GM19193 (cell line): ENCODE measurements around the gene ZNF785.

Source experiments
- POLR2A ChIP-seq: IDR thresholded peaks from 4 replicates; pipeline ENCODE4 v1.6.1; 2011; ENCODE audit not compliant: insufficient read depth, insufficient read length; ENCODE audit errors: extremely low read depth

Gene ZNF785

DNA sequence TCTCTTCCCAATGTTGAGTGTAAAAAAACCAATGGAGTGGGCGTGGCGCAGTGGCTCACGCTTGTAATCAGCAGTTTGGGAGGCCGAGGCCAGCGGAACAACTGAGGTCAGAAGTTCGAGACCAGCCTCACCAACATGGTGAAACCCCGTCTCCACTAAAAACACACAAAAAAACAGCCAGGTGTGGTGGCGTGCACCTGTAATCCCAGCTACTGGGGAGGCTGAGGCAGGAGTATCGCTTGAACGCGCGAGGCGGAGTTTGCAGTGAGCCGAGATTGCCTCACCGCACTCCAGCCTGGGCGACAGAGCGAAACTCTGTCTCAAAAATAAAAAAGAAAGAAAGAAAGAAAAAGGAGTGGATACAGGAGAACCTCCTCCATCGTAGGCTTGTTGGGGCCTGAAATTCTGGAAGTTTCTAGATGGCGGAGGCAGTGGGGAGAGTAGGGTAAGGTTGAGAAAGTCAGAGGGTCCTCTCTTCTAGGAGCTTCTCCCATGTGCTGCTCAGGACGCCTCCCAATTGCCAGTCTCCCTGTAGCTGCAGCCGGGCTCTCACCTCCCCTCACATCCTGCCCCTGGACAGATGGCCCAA is 26.6 kb downstream of the ZNF785 start:
- no peak for TF ChIP-seq POLR2A

DNA sequence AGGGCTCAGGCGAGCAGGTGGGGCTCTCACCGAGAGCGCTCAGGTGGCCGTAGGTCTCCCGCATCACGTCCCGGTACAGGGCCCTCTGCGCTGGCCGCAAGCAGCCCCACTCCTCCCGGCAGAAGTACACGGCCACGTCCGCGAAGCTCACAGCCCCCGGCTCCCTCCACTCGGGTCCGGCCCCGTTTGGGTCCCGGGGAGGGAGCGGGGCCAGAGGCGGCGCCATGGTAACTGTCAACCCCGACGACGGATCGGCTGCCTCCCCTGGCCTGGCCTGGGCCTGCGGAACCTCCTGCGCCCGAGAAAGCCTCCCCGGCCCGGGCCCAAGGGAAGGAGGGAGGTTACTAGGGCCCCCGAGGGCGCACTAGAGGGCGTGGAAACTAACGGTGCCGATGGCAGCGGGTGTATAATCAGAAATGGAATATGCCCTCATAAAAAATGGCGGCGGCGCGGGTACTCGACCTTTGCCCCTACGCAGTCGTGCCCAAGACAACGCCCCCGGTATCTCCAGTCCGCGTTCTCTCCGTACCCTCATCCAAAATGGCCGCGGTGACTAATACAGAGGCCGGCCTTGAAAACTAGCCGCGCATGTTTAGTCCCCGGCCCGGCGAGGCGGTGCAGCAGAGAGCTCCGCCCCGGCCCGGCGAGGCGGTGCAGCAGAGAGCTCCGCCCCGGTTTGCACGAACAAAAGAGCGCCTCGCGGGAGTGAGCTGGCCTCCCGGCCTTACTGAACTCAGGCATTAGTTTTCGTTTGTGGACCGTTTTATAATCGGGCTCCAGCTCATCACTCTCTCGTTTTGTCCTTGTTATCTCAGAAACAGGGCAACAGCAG is 27.3 kb downstream of the ZNF785 start, which contains the start of gene ZNF764:
TSS of gene ZNF764 (minus strand) at position 418 of the 832 bp plus-strand sequence. CDS start at position 226, 192 bp downstream.
- peak; percentile 61 for TF ChIP-seq POLR2A

DNA sequence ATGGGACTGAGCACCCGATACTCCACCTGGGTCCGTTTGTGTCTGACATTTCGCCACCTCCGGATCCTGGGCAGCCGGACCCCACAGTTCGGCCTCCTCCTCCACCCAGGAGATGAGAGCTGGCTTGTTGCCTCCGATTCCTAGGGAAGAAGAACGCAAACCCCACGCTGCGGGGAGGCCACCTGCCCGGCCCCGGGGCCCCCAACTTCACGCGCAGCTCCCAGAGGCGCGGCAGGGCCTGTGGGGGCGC is 27.9 kb downstream of the ZNF785 start:
- no peak for TF ChIP-seq POLR2A

- no peak for TF ChIP-seq POLR2A
Measured at GRCh38 chr16:30556125-30556473, 29.4 kb downstream of the ZNF785 start.

- no peak for TF ChIP-seq POLR2A
Measured at GRCh38 chr16:30555315-30556124, 30.0 kb downstream of the ZNF785 start.

DNA sequence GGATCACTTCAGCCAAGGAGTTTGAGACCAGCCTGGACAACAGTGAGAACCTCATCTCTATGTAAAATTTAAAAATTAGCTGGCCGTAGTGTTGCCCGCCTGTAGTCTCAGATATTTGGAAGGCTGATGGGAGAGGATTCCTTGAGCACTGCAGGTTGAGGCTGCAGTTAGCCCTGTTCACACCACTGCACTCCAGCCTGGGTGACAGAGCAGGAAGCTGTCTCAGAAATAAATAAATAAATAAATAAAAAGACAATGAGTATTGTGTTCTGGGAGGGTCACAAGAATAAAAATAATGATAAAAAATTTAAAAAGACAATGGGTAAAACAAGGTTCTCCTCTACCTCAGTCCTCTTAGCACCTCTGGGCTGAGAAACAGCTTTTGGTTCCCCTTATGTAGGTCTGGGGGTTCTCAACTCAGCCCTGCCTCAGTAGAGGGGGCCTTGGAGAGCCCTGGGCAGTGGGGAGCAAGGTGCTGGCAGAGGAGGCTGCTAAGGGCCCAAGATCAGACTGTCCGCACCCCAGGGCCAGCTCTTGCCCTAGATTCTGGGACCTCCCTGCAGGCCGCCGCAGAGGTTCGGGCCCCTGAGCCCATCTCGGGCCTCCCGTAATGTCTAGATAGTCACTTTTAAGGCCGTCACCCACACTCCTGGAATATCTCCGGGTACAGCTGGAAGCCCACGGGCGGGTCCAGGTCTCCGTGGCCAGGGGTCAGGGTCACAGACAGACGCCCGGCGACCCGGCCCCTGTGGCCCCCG is 30.8 kb downstream of the ZNF785 start:
- TF ChIP-seq POLR2A, result no peak

DNA sequence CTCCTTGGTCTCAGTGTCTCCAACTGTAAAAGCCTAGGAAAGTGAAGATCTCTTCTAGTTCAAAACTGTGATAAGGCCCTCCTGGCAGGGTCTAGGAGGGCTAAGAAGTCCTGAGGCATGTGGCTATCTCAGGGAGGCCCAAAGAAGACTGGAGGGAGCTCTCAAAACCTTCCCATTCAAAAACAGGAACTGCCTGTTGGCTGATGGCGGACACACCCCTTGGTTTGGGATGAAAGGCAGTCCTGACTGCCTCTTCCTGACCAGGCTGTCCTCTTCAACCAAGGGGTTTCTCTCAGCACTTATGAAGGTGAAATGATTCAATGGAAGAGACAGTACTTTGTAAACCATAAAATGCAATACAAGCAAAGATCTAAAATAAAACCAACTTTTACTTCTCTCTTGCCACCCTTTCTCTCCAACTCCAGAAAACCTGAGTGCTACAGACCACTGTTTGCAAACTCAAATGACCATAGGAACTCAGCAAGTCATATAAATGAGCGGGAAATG is 32.1 kb downstream of the ZNF785 start:
- no peak for TF ChIP-seq POLR2A

GRCh38 chr16:30552956-30553355 is 32.5 kb downstream of the ZNF785 start:
- TF ChIP-seq POLR2A, result no peak

- TF ChIP-seq POLR2A, result no peak
Measured at GRCh38 chr16:30551781-30552180, 33.7 kb downstream of the ZNF785 start.

- TF ChIP-seq POLR2A, result no peak
Measured at GRCh38 chr16:30548416-30549253, 36.9 kb downstream of the ZNF785 start.

GRCh38 chr16:30546115-30546514 is 39.4 kb downstream of the ZNF785 start:
- TF ChIP-seq POLR2A, result no peak

- TF ChIP-seq POLR2A, result no peak
Measured at GRCh38 chr16:30543067-30543466, 42.4 kb downstream of the ZNF785 start.

DNA sequence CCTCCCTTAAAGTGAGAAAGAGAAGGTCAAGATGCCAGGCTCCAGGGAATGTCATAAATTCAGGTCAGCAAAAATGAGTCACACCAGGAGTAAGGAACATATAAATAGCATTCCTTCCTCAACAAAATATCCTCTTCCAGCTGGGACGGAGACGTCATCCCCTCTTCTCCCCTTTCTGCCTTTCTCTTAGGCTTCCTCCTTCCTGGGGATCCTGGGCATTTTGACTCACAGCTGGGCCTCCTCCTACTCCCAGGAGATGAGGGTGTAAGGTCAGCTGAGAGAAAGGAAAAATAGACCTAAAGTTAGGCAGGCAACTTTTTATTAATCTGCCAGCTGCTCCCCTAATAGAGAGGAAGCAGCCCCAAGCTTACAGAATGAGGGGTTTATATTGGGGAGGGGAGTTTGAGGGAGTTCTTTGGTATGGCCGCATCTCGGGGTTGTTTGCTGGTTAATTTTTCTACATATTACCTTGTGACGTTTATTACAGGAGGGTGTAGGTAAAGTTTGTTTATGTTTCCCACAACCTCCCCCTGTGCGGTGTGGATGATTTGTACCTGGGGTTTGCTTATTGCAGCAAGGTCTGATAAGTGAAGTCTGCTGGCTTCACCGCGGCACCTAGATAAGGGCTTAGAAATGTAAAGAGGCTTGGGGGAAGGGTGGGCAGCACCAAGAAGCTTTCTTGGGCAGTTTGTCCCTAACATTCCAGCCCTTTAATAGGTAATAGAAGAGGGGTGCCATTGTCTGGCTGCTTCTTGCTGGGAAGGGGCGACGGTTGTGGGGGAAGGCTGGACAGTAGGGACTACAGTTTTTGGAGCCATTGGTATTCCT is 43.8 kb downstream of the ZNF785 start:
- no peak for TF ChIP-seq POLR2A
